Activated gamma-delta T cell treated with anti-CD3 and anti-CD28 coated beads, Interleukin-2, amount 50 U/mL, for 16 hours (primary cell): ENCODE measurements around the gene RTN4R.
A peak's percentile ranks its signal among the peaks of the same experiment; 100 is the strongest.

ENCODE experiments used
- DNase-seq: peaks from one replicate; pipeline ENCODE4 v3.0.0-alpha.2; 2020; ENCODE audit warnings: low read depth

The RTN4R gene

DNA sequence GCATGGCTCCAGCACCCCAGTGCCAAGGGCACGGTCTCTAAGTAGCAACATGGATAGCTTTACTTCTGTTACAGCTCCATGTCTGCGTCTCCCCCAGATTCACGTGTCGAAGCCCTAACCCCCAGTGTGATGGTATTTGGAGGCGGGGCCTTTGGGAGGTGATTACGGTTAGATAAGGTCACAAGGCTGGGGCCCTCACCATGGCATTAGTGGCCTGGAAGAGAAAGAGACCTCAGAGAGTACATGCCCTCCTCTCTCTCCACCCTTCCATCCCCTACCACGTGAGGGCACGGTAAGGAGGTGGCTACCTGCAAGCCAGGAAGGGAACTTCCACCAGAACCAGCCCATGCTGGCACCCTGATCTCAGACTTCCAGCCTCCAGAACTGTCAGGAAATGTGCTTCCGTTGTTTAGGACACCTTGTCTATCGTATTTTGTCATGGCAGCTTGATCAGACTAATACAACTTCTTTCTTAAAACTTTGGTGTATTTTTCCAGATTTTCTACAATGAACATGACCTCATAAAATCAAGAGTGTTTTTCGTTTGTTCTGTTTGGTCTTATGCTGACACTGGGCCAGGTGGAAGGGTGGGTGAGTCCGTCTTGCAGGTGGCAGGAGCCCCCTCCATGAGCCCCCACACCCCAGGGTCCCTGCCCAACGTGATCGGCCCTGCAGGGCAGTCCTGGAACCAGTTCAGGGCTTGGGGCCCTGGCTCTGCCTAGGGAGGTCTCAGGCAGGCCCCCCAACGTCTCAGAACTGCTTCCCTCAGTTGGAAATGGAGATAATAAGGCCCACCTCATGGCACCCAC, 10.7 kb downstream of the RTN4R start:
- no peak for DNase-seq

DNA sequence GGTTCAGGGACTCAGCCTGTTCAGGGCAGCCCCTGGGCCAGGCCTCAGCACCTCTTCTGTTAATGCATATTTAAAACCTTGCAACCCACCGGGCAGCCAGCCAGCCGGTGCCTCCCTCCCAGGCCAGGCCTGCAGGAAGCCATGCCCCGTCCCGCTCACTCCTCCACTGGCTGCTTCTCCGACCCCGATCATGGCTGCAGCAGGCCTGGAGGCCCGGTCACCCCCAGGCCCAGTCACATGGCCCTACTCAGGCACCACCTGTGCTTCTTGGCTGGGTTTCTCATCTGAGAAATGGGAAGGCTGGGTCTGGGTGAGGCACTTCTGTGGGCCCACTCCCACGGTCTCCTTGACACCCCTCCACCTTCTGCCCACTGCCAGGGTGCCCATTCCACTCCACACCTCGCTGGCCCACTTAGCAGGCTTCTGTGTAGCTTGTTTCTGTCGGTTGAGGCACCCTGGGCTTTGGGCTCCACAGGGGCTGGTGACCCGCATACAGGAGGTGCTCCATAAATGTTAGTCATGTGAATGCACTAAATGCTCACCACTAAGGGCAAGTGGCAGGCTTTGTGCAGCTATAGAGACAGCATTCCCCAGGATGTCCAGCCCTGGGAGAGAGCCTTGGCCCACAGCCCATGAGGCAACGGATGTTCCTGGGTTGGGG, 11.4 kb downstream of the RTN4R start:
- no peak for DNase-seq

DNA sequence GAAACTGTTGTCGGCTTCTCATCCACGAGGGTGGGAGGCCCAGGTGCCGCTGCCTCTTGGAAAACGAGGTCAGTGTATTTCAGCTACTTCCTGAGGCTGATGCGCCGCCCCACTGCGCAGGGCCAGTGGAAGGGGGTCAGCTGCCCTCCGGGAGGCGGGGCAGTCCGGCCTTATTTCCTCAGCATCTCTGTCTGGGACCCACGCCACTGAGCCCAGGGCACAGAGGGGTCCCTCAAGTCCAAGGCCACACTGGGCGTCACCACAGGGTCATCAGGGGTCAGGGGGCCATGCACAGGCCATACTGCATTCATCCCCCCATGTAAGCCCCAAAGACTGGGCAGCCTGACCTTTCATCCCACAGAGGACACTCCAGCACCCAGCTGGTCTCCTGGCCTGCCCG, 12.1 kb downstream of the RTN4R start:
- DNase-seq: no peak

DNA sequence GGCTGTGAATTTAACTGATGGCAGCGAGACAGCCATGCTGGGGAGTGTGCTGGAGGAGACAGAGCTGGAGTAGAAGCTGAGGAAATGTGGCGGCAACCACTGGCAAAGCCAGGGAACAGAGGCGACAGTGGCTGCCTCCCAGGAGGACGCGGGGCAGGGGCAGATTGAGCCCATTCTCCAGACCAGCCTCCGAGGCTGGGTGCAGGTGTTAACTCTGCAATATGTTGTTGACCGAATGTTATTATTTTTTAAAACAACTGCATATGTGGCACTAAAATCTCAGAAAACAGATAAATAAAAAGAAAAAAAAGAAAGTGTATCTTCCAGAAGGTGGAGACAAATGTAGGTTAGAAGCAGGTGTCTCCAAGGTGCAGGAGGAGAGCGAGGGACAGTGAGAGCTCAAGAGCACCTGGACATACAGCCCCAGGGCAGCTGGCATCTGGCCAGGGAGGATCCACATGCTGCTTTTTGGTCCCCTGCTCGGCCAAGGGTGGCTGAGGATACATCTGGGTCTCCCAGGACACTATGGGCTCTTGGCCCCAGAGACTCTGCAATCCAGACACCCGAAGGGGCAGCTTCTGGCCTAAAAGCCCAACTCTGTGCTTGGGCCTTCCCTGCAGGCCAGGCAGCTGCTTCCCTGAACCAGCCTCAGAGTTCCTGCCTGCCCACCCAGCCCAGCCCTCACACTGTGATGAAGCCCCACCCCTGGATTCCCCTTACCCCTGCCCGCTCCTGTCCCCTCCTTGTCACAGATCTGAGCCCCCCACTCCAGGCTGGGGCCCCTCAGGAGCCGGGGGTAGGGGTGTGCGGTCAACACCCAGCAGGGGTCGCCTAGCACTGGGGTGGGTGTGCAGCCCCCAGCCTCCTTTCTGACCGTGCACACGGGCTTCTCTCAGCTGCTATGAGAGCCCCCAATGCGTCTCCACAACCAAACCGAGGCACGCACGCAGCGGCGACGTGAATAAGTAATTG, 12.9 kb downstream of the RTN4R start:
- no peak for DNase-seq

DNA sequence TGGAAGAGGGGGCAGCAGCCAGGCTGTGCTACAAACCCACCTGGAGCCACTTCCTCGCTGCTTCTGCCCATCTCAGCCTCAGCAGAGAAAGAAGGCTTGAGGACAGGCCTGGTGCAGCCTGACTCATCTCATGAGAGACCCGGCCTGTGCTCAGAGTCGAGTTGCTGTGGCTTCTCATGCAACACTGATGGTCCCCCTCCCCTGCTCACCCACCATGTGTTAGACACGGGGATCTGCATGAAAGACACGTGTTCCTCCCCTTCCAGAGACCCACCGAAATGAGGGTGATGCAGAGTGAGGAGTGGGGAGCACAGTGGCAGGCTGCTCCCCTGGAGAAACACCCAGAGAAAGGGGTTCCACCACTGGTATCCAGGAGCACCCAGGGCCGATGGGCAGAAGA, 15.0 kb downstream of the RTN4R start:
- no peak for DNase-seq

DNA sequence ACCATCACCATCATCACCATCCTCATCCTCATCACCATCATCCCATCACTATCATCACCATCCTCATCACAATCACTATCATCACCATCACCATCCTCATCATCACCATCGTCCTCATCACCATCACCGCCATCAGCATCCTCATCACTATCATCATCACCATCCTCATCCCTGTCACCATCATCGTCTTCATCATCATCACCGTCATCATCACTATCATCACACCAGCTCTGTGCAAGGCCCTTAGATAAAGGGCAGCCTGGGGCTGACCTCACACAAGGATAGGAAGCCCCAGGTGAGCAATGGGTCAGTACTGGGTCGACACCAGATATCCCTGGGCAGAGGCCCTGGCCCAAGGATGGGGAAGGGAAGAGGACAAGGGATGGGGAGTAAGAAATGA, 16.1 kb downstream of the RTN4R start:
- DNase-seq: no peak

DNA sequence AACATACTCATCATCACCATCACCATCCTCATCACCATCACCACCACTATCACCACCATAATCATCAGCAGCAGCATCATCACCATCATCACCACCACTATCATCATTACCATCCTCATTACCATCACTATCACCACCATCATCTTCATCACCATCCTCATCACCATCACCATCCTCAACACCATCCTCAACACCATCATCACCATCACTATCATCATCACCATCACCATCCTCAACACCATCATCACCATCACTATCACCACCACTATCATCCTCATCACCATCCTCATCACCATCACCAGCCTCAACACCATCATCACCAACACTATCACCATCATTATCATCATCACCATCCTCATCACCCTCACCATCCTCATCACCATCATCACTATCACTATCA, 16.6 kb downstream of the RTN4R start:
- no peak for DNase-seq

DNA sequence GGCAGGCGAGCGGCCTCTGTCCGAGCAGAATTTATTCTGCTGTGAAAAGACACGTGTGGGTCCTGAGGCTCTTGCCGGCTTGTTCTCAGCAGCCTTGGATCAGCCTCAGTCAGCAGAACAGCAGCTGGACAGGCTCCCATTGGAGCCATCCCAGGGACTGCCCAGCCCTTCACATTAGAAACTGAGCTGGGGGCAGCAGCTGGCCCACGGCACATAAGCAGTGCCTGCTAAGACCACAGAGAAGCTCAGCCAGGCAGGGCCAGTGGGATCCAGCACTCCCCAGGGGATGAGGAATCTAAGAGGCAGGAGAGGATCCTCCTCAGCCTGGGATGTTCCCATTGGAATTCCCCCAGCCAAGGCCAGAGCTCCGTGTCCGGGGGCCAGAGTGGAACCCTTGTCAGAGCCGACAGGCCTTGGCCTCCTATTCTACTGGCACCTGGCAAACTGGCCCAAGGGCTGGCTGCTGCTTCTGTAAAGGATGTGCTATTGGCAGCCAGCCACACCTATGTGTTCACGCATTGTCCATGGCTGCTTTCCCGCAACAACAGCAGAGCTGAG, 18.2 kb downstream of the RTN4R start:
- no peak for DNase-seq

DNA sequence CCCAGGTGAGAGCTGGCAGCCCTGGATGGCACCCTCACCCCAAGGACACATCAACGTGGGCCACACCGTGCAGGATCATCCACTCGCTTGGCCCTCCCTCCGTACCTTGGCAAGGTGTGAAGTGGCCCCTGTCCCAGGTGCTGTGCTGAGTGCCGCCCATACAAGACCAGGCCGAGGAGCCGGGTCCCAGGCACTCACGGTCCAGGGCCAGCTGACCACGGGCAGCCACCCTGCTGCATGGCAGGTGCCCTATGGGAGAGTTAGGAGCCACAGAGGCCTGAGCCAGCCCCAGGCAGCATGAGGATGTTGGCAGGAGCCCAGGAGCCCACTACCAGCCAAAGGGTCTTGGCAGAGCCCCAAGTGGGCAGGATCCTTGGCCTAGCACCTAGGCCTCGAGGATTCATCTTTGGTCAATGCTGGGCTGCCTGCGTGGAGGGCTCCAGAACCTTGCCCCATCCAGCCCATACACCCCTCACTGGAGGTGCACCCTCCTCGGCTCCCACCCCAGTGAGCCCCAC, 19.6 kb downstream of the RTN4R start:
- no peak for DNase-seq

DNA sequence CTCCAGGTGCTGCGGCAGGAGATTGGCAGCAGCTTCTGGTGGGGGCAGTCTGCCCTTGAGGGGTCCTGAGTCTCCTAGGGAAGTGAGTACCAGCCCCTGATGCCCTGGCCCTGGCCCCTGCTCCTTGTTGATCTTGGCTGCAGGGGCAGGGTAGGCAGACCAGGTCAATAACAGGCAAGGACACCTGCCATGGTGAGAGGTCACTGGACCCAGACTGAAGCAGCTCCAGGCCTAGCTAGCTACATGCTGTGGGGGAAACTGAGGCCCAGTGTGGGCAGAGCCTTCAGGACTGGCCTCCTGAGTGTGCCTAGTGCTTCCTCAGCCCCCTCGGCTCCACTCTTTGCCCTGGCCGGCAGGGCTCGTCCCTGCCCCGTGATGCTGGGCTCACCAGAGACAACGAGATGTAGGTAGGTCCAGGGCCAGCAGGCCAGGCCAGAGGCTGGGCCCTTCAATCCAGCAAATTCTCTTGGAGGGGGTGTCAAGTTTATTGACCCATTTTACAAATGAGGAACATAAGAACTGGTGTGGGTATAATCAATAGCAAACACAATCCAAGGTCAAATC, 20.4 kb downstream of the RTN4R start:
- DNase-seq: no peak

DNA sequence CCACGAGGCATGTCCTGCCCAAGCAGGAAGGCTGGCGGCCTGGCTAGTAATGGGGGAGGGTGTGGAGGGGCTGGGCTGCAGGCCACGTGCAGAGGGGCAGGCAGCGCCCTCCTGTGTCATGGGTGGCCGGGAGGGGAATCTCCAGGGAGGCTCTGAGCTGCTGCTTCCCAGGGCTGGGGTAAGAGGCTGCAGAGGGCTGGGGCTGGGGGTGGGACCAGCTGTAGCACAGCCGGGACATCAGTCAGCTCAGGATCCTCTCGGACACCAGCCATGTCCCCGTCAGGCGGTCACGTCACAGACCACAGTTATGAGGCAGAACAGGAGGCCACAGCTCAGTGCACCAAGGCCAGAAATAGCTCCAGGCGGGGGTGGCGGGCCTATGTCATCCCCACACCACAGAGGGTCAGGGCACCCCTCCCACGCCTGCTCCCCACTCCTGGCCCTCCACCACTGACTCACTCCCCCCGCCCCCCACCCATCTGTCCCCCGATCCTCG, 21.1 kb downstream of the RTN4R start:
- DNase-seq: no peak

DNA sequence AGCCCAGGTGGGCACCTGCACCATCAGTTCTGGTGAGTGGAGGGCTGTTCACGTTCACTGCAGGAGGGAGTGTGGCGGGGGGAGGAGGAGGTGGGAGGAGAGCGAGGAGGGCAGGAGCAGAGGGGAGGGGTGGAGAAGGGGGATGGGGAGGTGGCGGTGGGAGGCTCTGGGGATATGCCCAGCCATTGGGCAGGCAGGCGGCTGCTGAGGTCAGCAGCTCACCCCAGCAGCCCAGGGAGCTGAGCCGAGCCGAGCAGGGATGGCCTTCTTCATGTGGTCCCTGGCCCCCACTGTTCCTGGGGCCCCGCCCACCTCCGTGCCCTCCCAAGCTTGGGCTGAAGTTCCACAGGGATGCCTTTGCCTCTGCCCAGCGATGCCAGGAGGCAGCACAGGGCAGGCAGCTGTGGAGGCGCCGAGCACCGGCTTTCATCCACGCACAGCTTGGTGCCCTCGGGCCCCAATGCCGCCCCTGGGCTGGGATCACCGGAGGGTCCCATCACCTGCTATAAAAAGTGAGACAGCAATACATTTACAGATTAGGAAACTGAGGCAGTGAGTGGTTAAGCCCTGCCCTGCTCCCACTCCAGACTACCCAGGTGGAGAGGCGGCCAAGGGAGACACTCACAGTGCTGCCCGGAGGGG, 21.6 kb downstream of the RTN4R start:
- no peak for DNase-seq

DNA sequence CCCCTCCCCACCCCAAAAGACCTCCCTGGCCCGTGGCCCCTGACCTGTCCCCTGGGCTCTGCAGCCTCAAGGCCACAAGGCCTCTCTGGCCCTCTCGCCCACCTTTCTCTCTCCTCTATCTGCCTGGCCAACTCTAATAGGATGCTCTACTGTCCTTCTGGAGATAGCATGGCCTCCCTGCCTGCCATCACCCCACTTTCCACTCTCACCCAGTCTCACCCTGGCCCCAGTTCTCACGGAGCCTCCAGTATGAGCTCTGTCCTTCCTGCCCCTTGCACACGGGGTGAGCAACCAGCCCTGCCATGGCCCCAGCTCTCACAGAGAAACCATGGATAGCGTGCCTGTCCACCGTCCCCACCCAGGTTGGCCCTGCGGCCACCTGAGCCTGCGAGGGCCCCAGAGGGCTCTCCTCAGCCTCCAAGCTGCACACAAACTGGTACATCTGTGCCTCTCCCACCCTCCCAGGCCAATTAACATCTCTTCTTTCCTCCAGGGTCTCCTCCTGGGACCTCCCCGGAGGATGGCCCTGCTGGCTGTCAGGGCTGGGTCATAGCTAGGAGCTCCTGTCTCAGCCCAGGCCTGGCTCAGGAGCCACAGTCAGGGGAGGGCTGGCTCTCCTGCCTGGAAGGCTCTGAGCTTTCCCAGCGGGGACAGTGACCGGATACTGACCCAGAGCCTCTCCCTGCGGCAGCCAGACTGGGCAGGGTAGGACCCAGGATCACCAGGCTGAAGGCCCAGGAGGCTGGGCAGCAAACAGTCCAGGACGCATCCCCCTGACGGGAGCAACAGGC, 22.3 kb downstream of the RTN4R start:
- DNase-seq: no peak

DNA sequence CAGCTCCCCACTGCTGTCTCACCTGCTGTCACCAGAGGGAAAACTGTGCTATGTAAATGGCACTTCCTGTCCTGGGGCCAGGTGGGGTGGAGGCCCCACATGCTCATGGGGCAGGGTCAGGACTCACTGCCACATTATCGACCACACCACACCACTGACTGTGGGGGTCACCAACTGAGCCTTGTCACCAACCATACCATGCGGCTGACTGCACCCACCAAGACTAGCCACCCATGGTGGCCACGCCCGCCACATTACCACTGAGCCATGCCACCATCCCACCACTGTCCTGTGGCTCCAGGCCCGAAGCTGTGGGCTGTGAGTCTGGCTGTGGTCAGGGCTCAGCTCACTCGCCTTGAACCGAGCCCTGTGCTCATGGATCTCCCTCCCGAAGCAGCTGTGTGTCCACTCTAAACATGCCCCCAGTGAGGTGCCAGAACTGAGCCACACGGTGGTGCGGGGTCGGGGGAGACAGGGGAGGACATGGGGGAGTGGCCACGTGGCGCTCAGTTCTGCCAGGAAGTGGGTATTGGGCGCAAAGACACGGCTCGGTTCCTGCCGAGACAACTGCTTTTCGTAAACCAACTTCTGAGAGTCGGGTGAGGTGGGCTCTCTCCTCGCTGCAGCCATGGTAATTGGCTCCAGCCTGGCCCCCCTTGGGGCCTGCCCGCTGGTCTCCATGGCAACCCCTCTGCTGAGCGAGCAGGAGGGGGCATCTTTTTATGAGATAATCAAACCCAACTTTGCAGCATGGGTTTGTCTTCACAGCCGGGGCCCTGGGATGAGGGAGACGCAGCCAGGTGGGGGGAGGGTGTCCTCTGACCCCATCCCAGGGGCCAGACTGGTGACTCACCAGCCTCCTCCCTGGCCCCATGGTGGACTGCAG, 23.2 kb downstream of the RTN4R start:
- DNase-seq: peak; percentile 28

DNA sequence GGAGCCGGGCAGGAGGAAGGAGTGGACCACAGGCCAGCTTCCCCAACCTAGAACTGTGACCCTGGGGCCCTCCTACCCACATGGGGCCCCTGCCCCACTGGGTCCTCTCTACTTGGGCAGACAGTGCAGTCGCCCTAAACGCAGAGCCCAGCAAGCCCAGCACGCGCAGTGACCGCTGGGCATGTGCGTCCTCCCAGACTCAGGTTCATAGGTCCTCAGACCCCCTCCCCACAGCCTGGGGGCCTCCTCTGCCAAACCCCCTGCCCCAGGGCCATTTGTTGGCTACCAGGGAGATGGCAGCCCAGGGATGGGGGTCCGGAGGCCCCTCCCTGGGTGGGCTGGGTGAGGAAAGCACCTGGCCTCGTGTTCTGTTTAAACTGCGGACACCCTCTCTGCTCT, 23.9 kb downstream of the RTN4R start:
- no peak for DNase-seq

DNA sequence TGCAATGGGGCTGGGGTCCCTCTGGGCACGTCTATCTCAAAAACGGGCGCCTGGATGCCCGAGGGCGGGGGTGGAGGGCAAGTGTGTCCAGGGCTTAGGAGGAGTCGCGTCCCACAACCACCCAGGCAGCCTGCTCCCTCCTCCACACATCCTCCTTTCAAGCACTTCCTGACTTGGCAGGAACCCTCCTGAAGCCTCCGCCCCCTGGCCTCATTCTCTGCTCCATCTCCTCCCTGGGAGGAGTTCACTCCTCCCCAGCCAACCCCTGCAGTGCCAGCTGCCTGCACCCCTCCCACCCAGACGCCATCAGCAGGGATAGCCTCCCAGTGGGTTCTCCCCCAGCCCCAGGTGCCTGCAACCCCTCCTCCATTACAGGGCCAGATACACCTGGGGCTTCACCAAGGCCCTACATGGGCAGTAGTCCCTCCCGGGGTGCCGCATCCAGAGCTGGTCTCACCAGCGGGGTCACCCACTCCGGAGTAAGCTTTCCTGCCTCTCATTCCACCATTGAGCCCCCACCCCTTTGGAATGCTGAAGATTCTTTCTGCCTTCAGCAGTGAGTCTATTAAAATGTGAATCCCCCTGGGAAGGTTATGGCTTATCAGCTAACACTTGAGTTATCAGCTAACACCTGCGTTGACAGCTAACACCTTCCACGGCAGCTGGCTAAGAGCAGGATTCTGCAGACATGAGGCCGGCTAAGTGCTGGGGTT, 24.4 kb downstream of the RTN4R start:
- DNase-seq: no peak

DNA sequence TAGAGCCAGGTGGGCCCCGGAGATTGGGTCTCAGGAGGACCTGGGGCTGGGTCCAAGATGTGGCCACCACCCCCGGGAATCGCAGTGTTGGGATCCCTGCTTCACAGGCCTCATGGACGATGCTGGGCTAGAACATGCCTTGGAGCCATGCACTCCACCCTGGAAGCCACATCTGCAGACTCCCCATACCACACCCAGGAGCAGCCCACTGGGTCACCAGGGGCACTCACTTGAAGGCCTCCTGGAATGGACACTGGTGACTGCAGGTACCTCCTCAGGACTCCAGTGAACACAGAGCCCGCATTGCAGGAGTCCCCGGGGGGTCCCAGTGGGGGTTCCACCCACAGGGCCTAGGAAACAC, 25.0 kb downstream of the RTN4R start:
- DNase-seq: no peak

DNA sequence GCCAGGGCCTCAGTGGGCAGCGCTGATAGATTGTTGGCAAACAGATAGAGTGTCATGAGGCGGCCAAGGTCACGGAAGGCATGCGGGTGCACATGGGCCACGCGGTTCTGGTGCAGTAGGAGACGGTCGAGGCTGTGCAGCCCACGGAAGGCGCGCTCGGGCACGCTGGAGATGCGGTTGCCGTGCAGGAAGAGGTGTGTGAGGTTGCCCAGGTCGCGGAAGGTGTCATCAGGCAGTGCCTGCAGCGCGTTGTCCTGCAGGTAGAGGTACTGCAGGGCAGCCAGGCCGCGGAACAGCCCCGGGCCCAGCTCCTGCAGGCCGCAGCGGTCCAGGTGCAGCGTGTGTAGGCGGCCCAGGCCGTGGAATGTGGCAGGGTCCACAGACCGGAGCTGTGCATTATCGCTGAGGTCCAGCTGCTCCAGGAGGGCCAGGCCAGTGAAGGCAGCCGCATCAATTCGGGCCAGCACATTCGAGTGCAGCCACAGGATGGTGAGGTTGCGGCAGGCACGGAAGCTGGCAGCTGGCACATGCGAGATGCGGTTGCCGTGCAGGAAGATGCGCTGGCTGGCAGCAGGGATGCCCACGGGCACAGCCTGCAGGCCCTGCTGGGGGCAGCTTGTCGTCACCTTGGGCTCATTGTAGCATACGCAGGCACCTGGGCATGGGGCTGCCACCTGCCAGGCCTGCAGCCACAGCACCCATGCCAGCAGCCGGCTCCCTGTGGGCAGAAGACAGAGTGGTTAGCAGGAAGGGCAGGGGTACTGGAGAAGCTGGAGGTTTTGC, 25.5 kb downstream of the RTN4R start:
- no peak for DNase-seq
